DMS114 treated with DMSO at 0.1 percent for 48 hours (cell line): ENCODE measurements around the gene MYBPC1.
"Not testable (repeated sequence)": the region's sequence is repeated elsewhere in the genome, so short reads cannot be mapped to it uniquely, and the experiment has no call there.

Experiments used
- DNase-seq: peaks from one replicate; lab custom pipeline; 2025; ENCODE audit not compliant: unreplicated experiment; lab: John Stamatoyannopoulos, UW

The MYBPC1 gene

DNA sequence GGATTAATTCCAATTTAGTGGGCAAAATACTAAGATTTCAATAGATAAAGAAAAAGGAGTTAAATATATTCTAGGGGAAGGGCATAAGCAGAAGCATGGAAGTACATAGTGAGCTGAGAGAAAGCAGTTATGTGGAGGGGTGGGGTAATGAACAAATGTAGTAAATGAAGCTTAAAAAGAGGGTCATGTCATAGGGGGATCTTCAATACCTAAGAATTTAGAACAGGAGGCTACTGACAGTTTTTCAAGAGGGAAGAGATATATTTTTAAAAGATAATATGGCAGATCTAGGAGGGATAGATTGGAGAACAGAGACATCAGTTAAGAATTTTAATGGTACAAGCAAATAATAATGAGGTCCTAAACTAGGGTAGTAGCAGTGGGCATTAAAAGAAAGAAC is 135.1 kb downstream of the MYBPC1 start:
- DNase-seq, result no peak

- no peak for DNase-seq
Measured at GRCh38 chr12:101732318-101732717, 137.5 kb downstream of the MYBPC1 start.

DNA sequence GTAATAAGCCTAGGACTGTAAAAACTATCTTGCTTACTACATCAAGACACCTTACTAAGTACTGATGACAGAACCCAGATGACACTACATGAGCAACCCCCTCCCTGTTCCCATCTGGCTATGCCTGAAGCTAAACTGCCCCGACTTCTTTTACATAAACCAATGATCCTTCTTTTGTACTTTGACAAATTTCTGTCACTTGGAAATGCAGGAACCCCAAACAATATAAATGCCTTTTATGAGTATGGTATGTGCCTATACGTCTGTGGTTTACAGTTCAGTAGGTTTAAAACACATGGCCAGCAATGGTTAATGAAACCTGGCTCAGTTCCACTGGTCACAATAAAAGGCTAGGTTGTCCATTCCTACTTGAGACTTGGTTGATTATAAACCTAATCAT is 138.4 kb downstream of the MYBPC1 start:
- no peak for DNase-seq

- DNase-seq, result not testable (repeated sequence)
Measured at GRCh38 chr12:101734482-101734881, 139.7 kb downstream of the MYBPC1 start.
